Measurements from ENCODE around the gene OR52A5.
"Not testable (repeated sequence)": the region's sequence is repeated elsewhere in the genome, so short reads cannot be mapped to it uniquely, and the experiment has no call there.

GRCh38 chr11:5144206-5144605 lies 6.0 kb upstream of the OR52A5 start:
- TF ChIP-seq, protein P1, sequence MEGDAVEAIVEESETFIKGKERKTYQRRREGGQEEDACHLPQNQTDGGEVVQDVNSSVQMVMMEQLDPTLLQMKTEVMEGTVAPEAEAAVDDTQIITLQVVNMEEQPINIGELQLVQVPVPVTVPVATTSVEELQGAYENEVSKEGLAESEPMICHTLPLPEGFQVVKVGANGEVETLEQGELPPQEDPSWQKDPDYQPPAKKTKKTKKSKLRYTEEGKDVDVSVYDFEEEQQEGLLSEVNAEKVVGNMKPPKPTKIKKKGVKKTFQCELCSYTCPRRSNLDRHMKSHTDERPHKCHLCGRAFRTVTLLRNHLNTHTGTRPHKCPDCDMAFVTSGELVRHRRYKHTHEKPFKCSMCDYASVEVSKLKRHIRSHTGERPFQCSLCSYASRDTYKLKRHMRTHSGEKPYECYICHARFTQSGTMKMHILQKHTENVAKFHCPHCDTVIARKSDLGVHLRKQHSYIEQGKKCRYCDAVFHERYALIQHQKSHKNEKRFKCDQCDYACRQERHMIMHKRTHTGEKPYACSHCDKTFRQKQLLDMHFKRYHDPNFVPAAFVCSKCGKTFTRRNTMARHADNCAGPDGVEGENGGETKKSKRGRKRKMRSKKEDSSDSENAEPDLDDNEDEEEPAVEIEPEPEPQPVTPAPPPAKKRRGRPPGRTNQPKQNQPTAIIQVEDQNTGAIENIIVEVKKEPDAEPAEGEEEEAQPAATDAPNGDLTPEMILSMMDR (optimal IDR thresholded peaks at IDR 0.05 in 1 of 3, IDR thresholded peaks at IDR 0.05 in 1 of 3, conservative IDR thresholded peaks at IDR 0.05 in 1 of 3; ENCODE audit: extremely low read depth in 1 of 3, insufficient read depth in 2 of 3, low read length in 3 of 3), result not testable (repeated sequence)
- not testable (repeated sequence) for TF ChIP-seq EZH2 (IDR thresholded peaks at IDR 0.05; ENCODE audit: low read length)

All from keratinocyte (primary cell).